GM18508 (cell line): ENCODE results near the gene STMND1.

Experiments
- ATAC-seq: cut with Tn5 transposase; IDR thresholded peaks from one replicate; pipeline ENCODE4 v1.9.1; 2021; ENCODE audit warnings: moderate number of reproducible peaks; ENCODE audit not compliant: insufficient read depth, unreplicated experiment

The STMND1 gene

DNA sequence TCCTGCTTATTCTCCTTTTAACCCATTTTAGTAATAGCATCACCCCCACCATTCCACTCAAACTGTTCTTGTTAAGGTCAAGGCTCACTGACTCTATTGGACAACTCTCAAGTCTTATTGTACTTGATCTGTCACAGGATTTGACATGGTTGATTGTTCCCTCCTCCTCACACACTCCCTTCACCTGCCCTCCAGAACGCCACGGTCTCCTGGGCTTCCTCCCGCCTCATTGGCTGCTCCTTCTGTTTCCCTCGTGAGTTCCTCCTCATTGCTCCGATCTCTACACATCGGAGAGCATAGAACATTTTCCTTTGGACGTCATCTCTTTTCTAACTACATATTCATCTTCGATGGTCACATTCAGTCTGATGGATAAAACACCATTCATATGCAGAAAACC, 55.1 kb downstream of the STMND1 start:
- no peak for ATAC-seq

- no peak for ATAC-seq
Measured at GRCh38 chr6:17157617-17158016, 55.8 kb downstream of the STMND1 start.

DNA sequence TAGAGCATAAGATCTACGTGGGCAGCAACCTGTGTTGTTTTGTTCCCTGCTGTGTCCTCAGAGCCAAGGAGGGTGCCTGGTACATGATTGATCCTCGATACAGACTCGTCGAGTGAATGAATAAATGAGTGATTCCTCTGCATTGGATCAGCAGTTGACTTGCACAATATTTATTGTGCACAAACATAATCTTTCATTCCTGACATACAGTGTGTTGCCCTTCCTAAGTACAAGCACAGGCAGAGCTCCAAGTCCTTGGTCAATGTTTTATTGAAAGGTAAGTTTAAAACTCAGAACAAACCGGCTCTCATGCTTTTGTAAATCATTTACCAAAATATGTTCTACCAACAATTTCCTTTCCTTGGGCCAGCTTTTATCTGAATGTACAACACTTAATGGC, 57.4 kb downstream of the STMND1 start:
- no peak for ATAC-seq

DNA sequence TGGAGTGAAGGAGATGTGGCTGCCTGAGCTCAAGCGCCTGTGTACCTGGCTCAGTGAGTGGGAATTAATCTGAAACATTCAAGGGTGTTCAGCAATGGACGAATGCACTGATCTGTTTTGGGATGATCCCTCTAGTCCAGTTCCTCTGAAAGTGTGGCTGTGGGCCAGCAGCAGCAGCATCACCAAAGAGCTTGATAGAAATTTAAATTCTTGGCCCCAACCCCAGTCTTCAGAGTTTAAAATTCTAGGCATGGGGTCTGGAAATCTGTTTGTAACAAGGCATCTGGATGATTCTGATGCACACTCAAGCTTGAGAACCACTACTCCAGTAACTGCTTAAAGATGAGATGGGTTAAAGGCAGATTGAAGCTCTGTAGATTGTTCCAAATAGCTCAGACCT, 59.2 kb downstream of the STMND1 start:
- no peak for ATAC-seq

- no peak for ATAC-seq
Measured at GRCh38 chr6:17165383-17165782, 63.5 kb downstream of the STMND1 start.

DNA sequence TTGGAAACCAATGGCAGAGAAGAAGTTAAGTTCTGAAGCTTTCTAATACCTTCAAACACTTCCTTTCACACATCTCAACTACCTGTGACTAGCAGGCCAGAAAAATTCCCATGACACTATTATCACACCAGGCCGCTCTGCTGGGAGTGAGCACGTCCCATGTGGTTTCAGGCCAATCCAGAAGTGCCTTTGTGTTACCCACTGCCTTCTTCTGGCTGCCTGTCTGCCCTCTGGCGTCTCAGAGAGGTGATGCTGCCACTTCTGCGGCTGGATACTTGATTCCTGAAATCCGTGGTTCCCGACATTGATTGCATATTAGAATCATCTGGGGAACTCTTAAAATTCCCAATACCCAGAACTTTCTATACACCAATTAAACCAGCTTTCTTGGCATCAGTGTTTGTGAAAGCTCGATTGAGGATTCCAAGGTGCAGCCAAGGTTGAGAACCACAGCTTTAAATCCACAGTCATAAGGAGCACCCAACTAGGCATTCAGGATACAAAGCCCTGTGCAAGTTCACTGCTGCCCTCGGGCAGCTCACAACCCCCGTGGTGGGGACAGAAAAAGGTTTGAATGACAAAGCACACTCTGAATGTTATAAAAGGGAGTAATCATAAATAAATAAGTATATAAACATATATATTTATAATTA, 65.6 kb downstream of the STMND1 start:
- ATAC-seq = no peak

- no peak for ATAC-seq
Measured at GRCh38 chr6:17169291-17169690, 67.4 kb downstream of the STMND1 start.

- no peak for ATAC-seq
Measured at GRCh38 chr6:17169711-17170110, 67.9 kb downstream of the STMND1 start.

GRCh38 chr6:17172836-17173470, 71.1 kb downstream of the STMND1 start:
- no peak for ATAC-seq

DNA sequence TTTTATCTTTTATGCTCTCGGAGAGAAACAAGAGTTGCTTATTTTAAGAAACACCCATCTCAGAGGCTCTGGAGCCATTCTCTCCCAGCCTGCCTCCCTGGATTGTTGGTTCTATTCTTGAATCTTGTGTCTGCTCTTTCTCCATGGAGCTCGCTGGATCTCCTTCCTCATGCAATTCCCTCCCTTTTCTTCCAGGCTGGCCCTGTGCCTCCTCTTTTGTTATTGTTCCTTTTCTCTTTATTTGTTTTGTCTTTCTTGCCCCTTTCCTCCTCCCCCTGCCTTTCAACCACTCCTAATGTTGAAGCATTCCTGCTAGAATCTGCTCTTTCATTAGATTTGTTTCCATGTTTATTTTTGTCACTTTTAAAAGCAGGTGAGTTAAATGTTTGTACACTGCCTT, 76.5 kb downstream of the STMND1 start:
- ATAC-seq = no peak

GRCh38 chr6:17178754-17179529, 77.1 kb downstream of the STMND1 start:
- ATAC-seq = no peak

DNA sequence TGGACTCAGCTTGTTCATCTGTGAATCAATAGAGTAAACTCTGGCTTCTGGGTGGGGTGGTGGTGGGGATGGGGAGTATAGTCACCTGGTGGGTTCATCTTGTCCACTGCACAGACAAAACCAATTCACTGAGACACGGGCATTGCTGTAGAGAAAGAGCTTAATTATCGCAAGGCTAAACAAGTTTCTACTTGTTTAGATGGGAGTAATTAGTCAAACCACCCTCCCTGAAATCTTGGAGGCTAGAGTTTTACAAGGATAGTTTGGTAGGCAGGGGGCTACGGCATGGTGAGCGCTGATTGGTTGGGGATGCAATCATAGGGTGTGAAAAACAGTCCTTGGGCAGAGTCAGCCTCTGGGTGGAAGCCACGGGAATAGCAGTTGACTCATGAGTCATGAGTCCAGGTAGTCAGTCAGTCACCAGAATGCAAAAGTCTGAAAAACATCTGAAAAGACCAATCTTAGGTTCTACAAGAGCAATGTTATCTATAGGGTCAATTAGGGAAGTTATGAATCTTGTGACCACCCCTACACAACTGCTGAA, 77.8 kb downstream of the STMND1 start:
- ATAC-seq = no peak
